Panc1 (cell line): ENCODE measurements around the gene IFNAR2. TPM values are rescaled to one million over a fixed set of nuclear protein-coding genes. Genes with fewer than 3 reads are reported as not detected.

Experiments used
- ATAC-seq: fragments of 200-7000 bp; cut with Tn5 transposase; 2 replicates; pipeline ENCODE4 v1.9.1; 2020; ENCODE audit warnings: mild to moderate bottlenecking, moderate library complexity
- BruUV-seq: library from RNA; stranded (reverse); fragments of 400-500 nt; replicated peaks from 2 replicates; lab custom pipeline; 2021; lab: Mats Ljungman, UMichigan
- CTCF ChIA-PET: fragments of 300-600 bp; sonication (Branson Sonifier 250); formaldehyde crosslinking; loops from one replicate; lab custom pipeline; 2022; ENCODE audit warnings: antibody characterized with exemption; lab: Charles Lee
- POLR2A ChIA-PET: fragments of 300-600 bp; sonication (Branson Sonifier 250); formaldehyde crosslinking; loops from one replicate; lab custom pipeline; 2022; ENCODE audit warnings: antibody characterized with exemption; lab: Charles Lee
- DNase-seq: peaks from one replicate; pipeline ENCODE4 v3.0.0-alpha.2; 2010; ENCODE audit warnings: low read depth, low spot score
- H3K27ac ChIP-seq: 2 replicates; pipeline ENCODE4 v1.5.1; 2011; ENCODE audit warnings: mild to moderate bottlenecking, low read length, inconsistent platforms
- H3K27me3 ChIP-seq: fragments of 200-500 bp; sonication (Bioruptor generic); 2 replicates; pipeline ENCODE4 v1.6.0; 2014; ENCODE audit warnings: low read length, inconsistent platforms; ENCODE audit not compliant: control insufficient read depth, insufficient read depth
- H3K36me3 ChIP-seq: fragments of 200-500 bp; sonication (Bioruptor generic); 2 replicates; pipeline ENCODE4 v1.5.1; 2014; ENCODE audit warnings: inconsistent platforms, mild to moderate bottlenecking, low read length, moderate library complexity; ENCODE audit not compliant: control insufficient read depth, insufficient read depth
- H3K4me1 ChIP-seq: 2 replicates; pipeline ENCODE4 v1.5.1; 2011; ENCODE audit warnings: inconsistent platforms, mild to moderate bottlenecking, low read length, moderate library complexity; ENCODE audit not compliant: control insufficient read depth, insufficient read depth
- H3K4me3 ChIP-seq, 2 experiments: 2 replicates each; pipeline ENCODE4 v1.5.1; 2011 to 2012; ENCODE audit warnings: low read depth in 2 of 2, low read length in 2 of 2, mild to moderate bottlenecking in 2 of 2, inconsistent platforms in 1 of 2, moderate library complexity in 1 of 2
- H3K9me3 ChIP-seq: fragments of 200-500 bp; sonication (Bioruptor generic); 2 replicates; pipeline ENCODE4 v1.5.1; 2014; ENCODE audit warnings: low read depth, mild to moderate bottlenecking, inconsistent platforms, low read length, moderate library complexity; ENCODE audit not compliant: control insufficient read depth, insufficient read depth
- POLR2AphosphoS5 ChIP-seq: IDR thresholded peaks from 2 replicates; pipeline ENCODE4 v1.6.1; 2012; ENCODE audit warnings: mild to moderate bottlenecking, low read depth, low read length, moderate library complexity
- SIN3A ChIP-seq: IDR thresholded peaks from 2 replicates; pipeline ENCODE4 v1.6.1; 2012; ENCODE audit warnings: low read depth, mild to moderate bottlenecking, low read length, moderate library complexity, borderline replicate concordance; ENCODE audit not compliant: insufficient read depth
- TCF7L2 ChIP-seq: IDR thresholded peaks from 2 replicates; pipeline ENCODE4 v1.6.1; 2011; ENCODE audit warnings: mild to moderate bottlenecking, low read depth, low read length, inconsistent platforms
- in situ Hi-C: cut with HindIII; loops from 2 replicates; pipeline ENCODE4 v1.10.0; 2016; ENCODE audit warnings: low sequenced_read_pairs, low pct_unique_long_range_greater_than_20kb
- intact Hi-C: fragments of 100-400 bp; cut with micrococcal nuclease; formaldehyde crosslinking; loops from one replicate; pipeline ENCODE4 v1.10.0; 2022; ENCODE audit not compliant: unreplicated experiment
- total RNA-seq: library from RNA; stranded (reverse); gene quantifications from one replicate; pipeline ENCODE4 v1.2.1, GENCODE V29; 2021; ENCODE audit not compliant: unreplicated experiment
- TF ChIP-seq, protein P1 (sequence below), 2 experiments: IDR thresholded peaks; 2 replicates each; pipeline ENCODE4 v1.6.1; 2011 to 2012; ENCODE audit warnings: low read depth in 2 of 2, control low read depth in 1 of 2, low read length in 1 of 2, mild to moderate bottlenecking in 1 of 2, moderate library complexity in 1 of 2; ENCODE audit not compliant: insufficient read depth in 1 of 2
- TF ChIP-seq, protein P2 (sequence below): fragments of 450-650 bp; IDR thresholded peaks from 2 replicates; pipeline ENCODE4 v1.5.1; 2017; ENCODE audit warnings: mild to moderate bottlenecking

IFNAR2 gene
- total RNA-seq, 1 experiment from 2014 or later: 18.2 TPM

GRCh38 chr21:33208534-33208933, 21.2 kb upstream of the IFNAR2 start:
- ATAC-seq (no peak), DNase-seq (no peak)
- in situ Hi-C loops: no loop called here
- Histone ChIP-seq H3K4me1 (peaks cover 3% of the 10 kb centered on the region; the same call in 1 of the 2 replicates), H3K27me3 (no peaks in the 10 kb centered on the region), H3K27ac (no peak overlapping the region), H3K4me3 (no peak overlapping the region), H3K9me3 (no peaks in the 10 kb centered on the region; the same call in 1 of the 2 replicates), H3K36me3 (no peaks in the 10 kb centered on the region)
- TF ChIP-seq POLR2AphosphoS5: no peak
- TF ChIP-seq, protein P1, sequence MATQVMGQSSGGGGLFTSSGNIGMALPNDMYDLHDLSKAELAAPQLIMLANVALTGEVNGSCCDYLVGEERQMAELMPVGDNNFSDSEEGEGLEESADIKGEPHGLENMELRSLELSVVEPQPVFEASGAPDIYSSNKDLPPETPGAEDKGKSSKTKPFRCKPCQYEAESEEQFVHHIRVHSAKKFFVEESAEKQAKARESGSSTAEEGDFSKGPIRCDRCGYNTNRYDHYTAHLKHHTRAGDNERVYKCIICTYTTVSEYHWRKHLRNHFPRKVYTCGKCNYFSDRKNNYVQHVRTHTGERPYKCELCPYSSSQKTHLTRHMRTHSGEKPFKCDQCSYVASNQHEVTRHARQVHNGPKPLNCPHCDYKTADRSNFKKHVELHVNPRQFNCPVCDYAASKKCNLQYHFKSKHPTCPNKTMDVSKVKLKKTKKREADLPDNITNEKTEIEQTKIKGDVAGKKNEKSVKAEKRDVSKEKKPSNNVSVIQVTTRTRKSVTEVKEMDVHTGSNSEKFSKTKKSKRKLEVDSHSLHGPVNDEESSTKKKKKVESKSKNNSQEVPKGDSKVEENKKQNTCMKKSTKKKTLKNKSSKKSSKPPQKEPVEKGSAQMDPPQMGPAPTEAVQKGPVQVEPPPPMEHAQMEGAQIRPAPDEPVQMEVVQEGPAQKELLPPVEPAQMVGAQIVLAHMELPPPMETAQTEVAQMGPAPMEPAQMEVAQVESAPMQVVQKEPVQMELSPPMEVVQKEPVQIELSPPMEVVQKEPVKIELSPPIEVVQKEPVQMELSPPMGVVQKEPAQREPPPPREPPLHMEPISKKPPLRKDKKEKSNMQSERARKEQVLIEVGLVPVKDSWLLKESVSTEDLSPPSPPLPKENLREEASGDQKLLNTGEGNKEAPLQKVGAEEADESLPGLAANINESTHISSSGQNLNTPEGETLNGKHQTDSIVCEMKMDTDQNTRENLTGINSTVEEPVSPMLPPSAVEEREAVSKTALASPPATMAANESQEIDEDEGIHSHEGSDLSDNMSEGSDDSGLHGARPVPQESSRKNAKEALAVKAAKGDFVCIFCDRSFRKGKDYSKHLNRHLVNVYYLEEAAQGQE (IDR thresholded peaks at IDR 0.05; ENCODE audit: insufficient read depth in 1 of 2, low read depth in 2 of 2, low read length in 1 of 2): no peak
- TF ChIP-seq TCF7L2: no peak
- TF ChIP-seq SIN3A: no peak
- TF ChIP-seq, protein P2, sequence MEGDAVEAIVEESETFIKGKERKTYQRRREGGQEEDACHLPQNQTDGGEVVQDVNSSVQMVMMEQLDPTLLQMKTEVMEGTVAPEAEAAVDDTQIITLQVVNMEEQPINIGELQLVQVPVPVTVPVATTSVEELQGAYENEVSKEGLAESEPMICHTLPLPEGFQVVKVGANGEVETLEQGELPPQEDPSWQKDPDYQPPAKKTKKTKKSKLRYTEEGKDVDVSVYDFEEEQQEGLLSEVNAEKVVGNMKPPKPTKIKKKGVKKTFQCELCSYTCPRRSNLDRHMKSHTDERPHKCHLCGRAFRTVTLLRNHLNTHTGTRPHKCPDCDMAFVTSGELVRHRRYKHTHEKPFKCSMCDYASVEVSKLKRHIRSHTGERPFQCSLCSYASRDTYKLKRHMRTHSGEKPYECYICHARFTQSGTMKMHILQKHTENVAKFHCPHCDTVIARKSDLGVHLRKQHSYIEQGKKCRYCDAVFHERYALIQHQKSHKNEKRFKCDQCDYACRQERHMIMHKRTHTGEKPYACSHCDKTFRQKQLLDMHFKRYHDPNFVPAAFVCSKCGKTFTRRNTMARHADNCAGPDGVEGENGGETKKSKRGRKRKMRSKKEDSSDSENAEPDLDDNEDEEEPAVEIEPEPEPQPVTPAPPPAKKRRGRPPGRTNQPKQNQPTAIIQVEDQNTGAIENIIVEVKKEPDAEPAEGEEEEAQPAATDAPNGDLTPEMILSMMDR: no peak
- BruUV-seq: no TSS peak
- intact Hi-C loops: no loop called here
- ChIA-PET POLR2A (no interaction called here), CTCF (no interaction called here)

DNA sequence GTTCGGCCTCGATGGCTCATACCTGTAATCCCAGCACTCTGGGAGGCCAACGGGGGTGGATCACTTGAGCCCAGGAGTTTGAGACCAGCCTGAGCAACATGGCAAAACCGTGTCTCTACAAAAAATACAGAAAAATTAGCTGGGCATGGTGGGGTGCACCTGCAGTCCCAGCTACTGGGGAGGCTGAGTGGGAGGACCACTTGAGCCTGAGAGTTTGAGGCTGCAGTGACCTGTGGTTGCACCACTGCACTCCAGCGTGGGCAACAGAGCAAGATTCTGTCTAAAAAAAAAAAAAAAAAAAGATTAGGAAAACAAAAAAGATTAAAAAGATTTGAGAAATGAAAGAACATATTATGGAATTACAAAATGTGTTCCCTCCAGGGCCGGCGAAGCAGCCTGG, 18.4 kb upstream of the IFNAR2 start:
- Histone ChIP-seq H3K9me3 (no peaks in the 10 kb centered on the region; the same call in 1 of the 2 replicates), H3K27ac (no peak overlapping the region), H3K4me3 (no peak overlapping the region), H3K4me1 (no peaks in the 10 kb centered on the region), H3K36me3 (no peaks in the 10 kb centered on the region), H3K27me3 (no peaks in the 10 kb centered on the region)
- no TSS peak for BruUV-seq
- ATAC-seq (no peak), DNase-seq (no peak)
- POLR2A ChIA-PET: no interaction called here
- CTCF ChIA-PET: no interaction called here
- TF ChIP-seq SIN3A: no peak
- TF ChIP-seq, protein P2: no peak
- TF ChIP-seq POLR2AphosphoS5: no peak
- no peak for TF ChIP-seq TCF7L2
- TF ChIP-seq, protein P1 (IDR thresholded peaks at IDR 0.05; ENCODE audit: insufficient read depth in 1 of 2, low read depth in 2 of 2, low read length in 1 of 2): no peak
- intact Hi-C loops (no loop called here), in situ Hi-C loops (no loop called here)
